ENCODE results near the gene CFAP90.

CFAP90 gene

GRCh38 chr5:7802855-7803254 lies 48.1 kb downstream of the CFAP90 start:
- no peak for TF ChIP-seq POLR2AphosphoS5 (IDR thresholded peaks at IDR 0.05; ENCODE audit: low read depth, low read length)

- TF ChIP-seq FOXP2 (optimal IDR thresholded peaks at IDR 0.05; ENCODE audit: borderline replicate concordance, extremely low read depth, extremely low read length, insufficient read depth), result no peak
- no peak for TF ChIP-seq POLR2AphosphoS5 (IDR thresholded peaks at IDR 0.05; ENCODE audit: low read depth, low read length)
- TF ChIP-seq TAF1 (IDR thresholded peaks at IDR 0.05; ENCODE audit: borderline replicate concordance, insufficient read depth, low read length), result no peak
- TF ChIP-seq SIN3A (IDR thresholded peaks at IDR 0.05; ENCODE audit: borderline replicate concordance, insufficient read depth, low read length), result no peak
- no peak for TF ChIP-seq REST (IDR thresholded peaks at IDR 0.05; ENCODE audit: insufficient read depth in 1 of 2, low read depth in 2 of 2, low read length in 2 of 2)
These were observed 48.9 kb downstream of the CFAP90 start for GRCh38 chr5:7801891-7802614.

GRCh38 chr5:7795306-7795705 lies 55.6 kb downstream of the CFAP90 start:
- TF ChIP-seq REST (IDR thresholded peaks at IDR 0.05; ENCODE audit: insufficient read depth in 1 of 2, low read depth in 2 of 2, low read length in 2 of 2) (no peak), SIN3A (IDR thresholded peaks at IDR 0.05; ENCODE audit: borderline replicate concordance, insufficient read depth, low read length) (no peak), TAF1 (IDR thresholded peaks at IDR 0.05; ENCODE audit: borderline replicate concordance, insufficient read depth, low read length) (no peak), FOXP2 (optimal IDR thresholded peaks at IDR 0.05; ENCODE audit: borderline replicate concordance, extremely low read depth, extremely low read length, insufficient read depth) (no peak), POLR2AphosphoS5 (IDR thresholded peaks at IDR 0.05; ENCODE audit: low read depth, low read length) (no peak)

- no peak for TF ChIP-seq SIN3A (IDR thresholded peaks at IDR 0.05; ENCODE audit: borderline replicate concordance, insufficient read depth, low read length)
- TF ChIP-seq TAF1 (IDR thresholded peaks at IDR 0.05; ENCODE audit: borderline replicate concordance, insufficient read depth, low read length), result no peak
- no peak for TF ChIP-seq POLR2AphosphoS5 (IDR thresholded peaks at IDR 0.05; ENCODE audit: low read depth, low read length)
- TF ChIP-seq FOXP2 (optimal IDR thresholded peaks at IDR 0.05; ENCODE audit: borderline replicate concordance, extremely low read depth, extremely low read length, insufficient read depth), result no peak
- TF ChIP-seq REST (IDR thresholded peaks at IDR 0.05; ENCODE audit: insufficient read depth in 1 of 2, low read depth in 2 of 2, low read length in 2 of 2), result no peak
These were observed 56.1 kb downstream of the CFAP90 start for GRCh38 chr5:7794823-7795222.

DNA sequence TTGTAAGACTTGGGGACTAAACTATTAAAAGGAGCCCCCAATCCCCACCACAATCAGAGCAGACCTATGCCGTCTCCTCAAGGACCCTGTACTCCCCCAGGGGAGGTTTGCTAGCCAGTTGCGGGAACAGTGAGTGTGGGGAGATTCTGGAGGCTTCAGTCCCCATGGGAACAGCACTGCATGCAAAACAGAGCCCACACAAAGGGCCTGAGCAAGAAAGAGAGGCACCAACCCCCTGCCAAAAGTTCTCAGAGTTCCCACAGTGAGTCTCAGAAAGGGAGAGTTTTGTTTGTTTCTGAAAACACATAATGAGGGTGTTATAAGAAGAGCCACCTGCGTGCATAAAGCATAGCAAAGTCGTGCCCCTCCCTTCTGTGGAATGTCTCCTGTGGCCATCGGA lies 56.6 kb downstream of the CFAP90 start:
- no peak for TF ChIP-seq FOXP2 (optimal IDR thresholded peaks at IDR 0.05; ENCODE audit: borderline replicate concordance, extremely low read depth, extremely low read length, insufficient read depth)

DNA sequence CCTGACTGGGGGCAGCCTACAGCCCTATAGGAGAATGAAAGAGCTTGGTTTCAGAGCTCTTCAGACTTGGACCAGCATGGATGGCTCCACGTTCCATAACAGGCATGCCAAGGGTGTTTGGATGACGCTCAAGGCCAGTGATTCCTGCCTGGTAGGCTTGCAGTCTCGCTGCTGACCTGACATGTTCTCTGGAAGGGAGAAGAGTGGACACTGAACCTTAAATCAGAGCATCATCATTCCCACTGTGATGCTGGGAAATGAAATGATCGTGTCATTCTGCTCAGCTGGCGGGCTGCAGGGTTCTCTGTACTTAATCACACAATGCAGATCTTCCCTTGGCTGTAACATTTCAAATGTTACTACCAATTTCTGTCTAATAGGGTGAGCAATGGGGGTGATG lies 57.0 kb downstream of the CFAP90 start:
- no peak for TF ChIP-seq POLR2AphosphoS5 (IDR thresholded peaks at IDR 0.05; ENCODE audit: low read depth, low read length)
- no peak for TF ChIP-seq FOXP2 (optimal IDR thresholded peaks at IDR 0.05; ENCODE audit: borderline replicate concordance, extremely low read depth, extremely low read length, insufficient read depth)
- TF ChIP-seq TAF1 (IDR thresholded peaks at IDR 0.05; ENCODE audit: borderline replicate concordance, insufficient read depth, low read length), result no peak
- TF ChIP-seq REST (IDR thresholded peaks at IDR 0.05; ENCODE audit: insufficient read depth in 1 of 2, low read depth in 2 of 2, low read length in 2 of 2), result no peak
- TF ChIP-seq SIN3A (IDR thresholded peaks at IDR 0.05; ENCODE audit: borderline replicate concordance, insufficient read depth, low read length), result no peak

Measured in PFSK-1 (cell line).